PC-3 (cell line): Measurements from ENCODE around the gene RARA. TPM values are rescaled to one million over a fixed set of nuclear protein-coding genes. Genes with fewer than 3 reads are reported as not detected.
"Not testable (repeated sequence)": the region's sequence is repeated elsewhere in the genome, so short reads cannot be mapped to it uniquely, and the experiment has no call there.

Experiments
- ATAC-seq: fragments of 200-7000 bp; cut with Tn5 transposase; 2 replicates; pipeline ENCODE4 v1.9.1; 2020; ENCODE audit warnings: mild to moderate bottlenecking, moderate library complexity
- BruUV-seq: library from RNA; stranded (reverse); fragments of 400-500 nt; replicated peaks from 2 replicates; lab custom pipeline; 2021; lab: Mats Ljungman, UMichigan
- CTCF ChIA-PET: fragments of 300-600 bp; sonication (Branson Sonifier 250); formaldehyde crosslinking; loops from one replicate; lab custom pipeline; 2022; ENCODE audit warnings: antibody characterized with exemption; lab: Charles Lee
- POLR2A ChIA-PET: fragments of 300-600 bp; sonication (Branson Sonifier 250); formaldehyde crosslinking; loops from one replicate; lab custom pipeline; 2022; ENCODE audit warnings: antibody characterized with exemption; ENCODE audit not compliant: unreplicated experiment; lab: Charles Lee
- DNase-seq: peaks from one replicate; pipeline ENCODE4 v3.0.0-alpha.2; 2015
- H2AFZ ChIP-seq: fragments of 300-600 bp; sonication (generic); 2 replicates; pipeline ENCODE4 v1.6.0; 2016; ENCODE audit warnings: antibody characterized with exemption, low read length
- H3F3A ChIP-seq: fragments of 300-600 bp; sonication (generic); one replicate; pipeline ENCODE4 v1.6.0; 2017; ENCODE audit warnings: antibody characterized with exemption, low read length, control low read depth, mild to moderate bottlenecking; ENCODE audit not compliant: unreplicated experiment
- H3K27ac ChIP-seq: fragments of 300-600 bp; sonication (generic); 2 replicates; pipeline ENCODE4 v1.5.1; 2016; ENCODE audit warnings: mild to moderate bottlenecking, low read length
- H3K27me3 ChIP-seq: fragments of 300-600 bp; sonication (generic); 2 replicates; pipeline ENCODE4 v1.6.1; 2016; ENCODE audit warnings: low read length, mixed read lengths
- H3K36me3 ChIP-seq: fragments of 300-600 bp; sonication (generic); 2 replicates; pipeline ENCODE4 v1.6.1; 2016; ENCODE audit warnings: low read depth, mixed run types, low read length, mixed read lengths
- H3K4me1 ChIP-seq: fragments of 300-600 bp; sonication (generic); 2 replicates; pipeline ENCODE4 v1.5.1; 2016; ENCODE audit warnings: low read length; ENCODE audit not compliant: insufficient read depth
- H3K4me2 ChIP-seq: fragments of 300-600 bp; sonication (generic); 2 replicates; pipeline ENCODE4 v1.6.0; 2016; ENCODE audit warnings: low read length
- H3K4me3 ChIP-seq: fragments of 300-600 bp; sonication (generic); 2 replicates; pipeline ENCODE4 v1.5.1; 2016; ENCODE audit warnings: mild to moderate bottlenecking, low read length, mixed read lengths
- H3K79me2 ChIP-seq: fragments of 300-600 bp; sonication (generic); 2 replicates; pipeline ENCODE4 v1.6.1; 2017; ENCODE audit warnings: low read length, mixed read lengths
- H3K9ac ChIP-seq: fragments of 300-600 bp; sonication (generic); 2 replicates; pipeline ENCODE4 v1.6.0; 2016; ENCODE audit warnings: mild to moderate bottlenecking, low read length
- H3K9me2 ChIP-seq: fragments of 300-600 bp; sonication (generic); replicated peaks from 2 replicates; pipeline ENCODE4 v1.6.1; 2016; ENCODE audit warnings: mixed run types, low read length, mixed read lengths
- H3K9me3 ChIP-seq: fragments of 300-600 bp; sonication (generic); 2 replicates; pipeline ENCODE4 v1.6.1; 2016; ENCODE audit warnings: low read length, mixed read lengths
- H4K20me1 ChIP-seq: fragments of 300-600 bp; sonication (generic); 2 replicates; pipeline ENCODE4 v1.6.1; 2016; ENCODE audit warnings: low read length, mixed read lengths
- CTCF ChIP-seq: fragments of 300-600 bp; sonication (generic); conservative IDR thresholded peaks from 2 replicates; pipeline ENCODE4 v1.5.1; 2017; ENCODE audit warnings: antibody characterized with exemption, low read depth, mild to moderate bottlenecking, low read length
- EZH2 ChIP-seq: fragments of 300-600 bp; sonication (generic); IDR thresholded peaks from one replicate; pipeline ENCODE4 v1.6.1; 2017; ENCODE audit warnings: antibody characterized with exemption, mild to moderate bottlenecking, low read length; ENCODE audit not compliant: unreplicated experiment
- EZH2phosphoT487 ChIP-seq: fragments of 300-600 bp; sonication (generic); IDR thresholded peaks from 2 replicates; pipeline ENCODE4 v1.6.1; 2018; ENCODE audit warnings: mild to moderate bottlenecking, antibody characterized with exemption, low read length, borderline replicate concordance
- intact Hi-C: fragments of 100-400 bp; cut with micrococcal nuclease; formaldehyde crosslinking; loops from 2 replicates; pipeline ENCODE4 v1.9.0; 2023
- total RNA-seq: library from RNA; depleted of rRNA; stranded (reverse); fragments of >200 nt; gene quantifications from 2 replicates; pipeline ENCODE4 v1.2.3, GENCODE V29; 2014

The RARA gene
- total RNA-seq, 1 experiment from 2014 or later: 19.6 TPM

DNA sequence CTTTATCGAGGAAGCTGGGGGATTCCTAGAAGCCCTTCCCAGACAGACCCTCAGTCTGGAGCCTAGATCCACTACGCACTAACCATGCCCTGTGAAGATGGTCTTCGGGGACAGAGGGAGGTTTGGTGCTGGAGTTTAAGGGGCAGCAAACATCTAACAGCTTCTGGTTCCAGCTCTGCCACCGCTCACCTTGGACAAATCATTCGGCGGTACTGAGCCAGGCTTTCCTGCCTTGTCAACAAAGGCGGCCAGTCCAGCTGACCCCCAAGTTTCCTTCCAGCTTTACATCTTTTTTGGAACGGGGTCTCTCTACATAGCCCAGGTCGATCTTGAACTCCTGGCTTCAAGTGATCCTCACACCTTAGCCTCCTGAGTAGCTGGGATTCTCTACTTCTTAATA, 55.9 kb downstream of the RARA start:
- DNase-seq: no peak
- Histone ChIP-seq H4K20me1 (no peaks in the 10 kb centered on the region), H3K4me2 (no peak overlapping the region), H3K27ac (no peak overlapping the region), H3K4me1 (no peaks in the 10 kb centered on the region), H3K79me2 (no peaks in the 10 kb centered on the region), H3K9ac (no peak overlapping the region), H3K27me3 (no peaks in the 10 kb centered on the region), H3F3A (no peaks in the 10 kb centered on the region), H3K4me3 (no peak overlapping the region), H3K9me2 (no peaks in the 10 kb centered on the region), H3K36me3 (no peaks in the 10 kb centered on the region), H2AFZ (no peak overlapping the region), H3K9me3 (no peaks in the 10 kb centered on the region)
- ChIA-PET CTCF (no interaction called here), POLR2A (no interaction called here)
- no peak for ATAC-seq
- intact Hi-C loops: no loop called here
- no peak for TF ChIP-seq CTCF
- no peak for TF ChIP-seq EZH2phosphoT487
- no peak for TF ChIP-seq EZH2
- no TSS peak for BruUV-seq

DNA sequence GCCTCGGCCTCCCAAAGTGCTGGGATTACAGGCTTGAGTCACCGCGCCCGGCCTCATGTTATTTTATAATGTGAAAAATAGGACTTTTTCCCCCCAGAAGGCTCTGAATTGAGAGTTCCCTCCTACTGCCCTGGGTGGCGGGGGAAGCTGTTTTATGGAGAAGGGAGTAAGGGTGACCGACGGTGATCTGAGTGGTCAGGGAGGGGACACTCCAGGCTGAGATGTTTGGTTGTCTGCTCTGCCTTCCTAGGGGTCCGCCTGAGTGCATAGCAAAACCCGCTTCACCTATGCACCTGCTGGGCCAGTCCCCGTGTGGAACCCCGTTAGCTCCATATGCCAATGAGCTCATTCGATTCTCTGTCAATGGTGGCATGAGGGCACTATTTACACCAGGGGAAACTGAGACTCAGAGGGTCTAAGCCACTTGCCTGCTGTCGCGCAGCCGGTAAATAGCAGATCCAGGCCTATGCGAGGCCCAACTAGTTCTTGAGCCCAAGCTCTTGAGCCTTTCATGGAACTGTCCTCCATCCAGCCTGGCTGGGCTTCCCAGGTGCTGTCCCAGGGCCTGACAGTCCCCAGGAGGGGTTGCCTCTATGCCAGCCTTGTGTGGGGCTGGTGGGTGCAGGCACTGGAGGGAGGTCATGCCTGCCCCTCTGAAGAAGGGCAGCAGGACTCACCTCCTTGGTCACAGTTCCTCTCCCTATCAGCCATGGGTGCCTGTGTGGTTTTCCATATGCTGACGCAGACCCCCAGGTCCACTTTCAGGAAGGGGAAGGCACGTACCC, 57.3 kb downstream of the RARA start:
- H3K4me2 ChIP-seq: no peak overlapping the region
- H3K36me3 ChIP-seq: no peaks in the 10 kb centered on the region
- BruUV-seq: no TSS peak
- no peaks in the 10 kb centered on the region for H3K9me3 ChIP-seq
- ATAC-seq (no peak), DNase-seq (no peak)
- H3K27ac ChIP-seq: no peak overlapping the region
- intact Hi-C loops: no loop called here
- no peaks in the 10 kb centered on the region for H3K9me2 ChIP-seq
- H3K79me2 ChIP-seq: no peaks in the 10 kb centered on the region
- H3F3A ChIP-seq: no peaks in the 10 kb centered on the region
- H3K4me3 ChIP-seq: no peak overlapping the region
- no peaks in the 10 kb centered on the region for H3K27me3 ChIP-seq
- no peaks in the 10 kb centered on the region for H4K20me1 ChIP-seq
- H3K9ac ChIP-seq: no peak overlapping the region
- no peaks in the 10 kb centered on the region for H3K4me1 ChIP-seq
- POLR2A ChIA-PET: interaction anchor here (0.6 kb wide), 1 partner anchor 49 kb away, joined by 9 read pairs; no protein-coding TSS in a partner anchor
- CTCF ChIA-PET: no interaction called here
- no peak overlapping the region for H2AFZ ChIP-seq
- TF ChIP-seq EZH2: no peak
- no peak for TF ChIP-seq CTCF
- TF ChIP-seq EZH2phosphoT487: no peak

DNA sequence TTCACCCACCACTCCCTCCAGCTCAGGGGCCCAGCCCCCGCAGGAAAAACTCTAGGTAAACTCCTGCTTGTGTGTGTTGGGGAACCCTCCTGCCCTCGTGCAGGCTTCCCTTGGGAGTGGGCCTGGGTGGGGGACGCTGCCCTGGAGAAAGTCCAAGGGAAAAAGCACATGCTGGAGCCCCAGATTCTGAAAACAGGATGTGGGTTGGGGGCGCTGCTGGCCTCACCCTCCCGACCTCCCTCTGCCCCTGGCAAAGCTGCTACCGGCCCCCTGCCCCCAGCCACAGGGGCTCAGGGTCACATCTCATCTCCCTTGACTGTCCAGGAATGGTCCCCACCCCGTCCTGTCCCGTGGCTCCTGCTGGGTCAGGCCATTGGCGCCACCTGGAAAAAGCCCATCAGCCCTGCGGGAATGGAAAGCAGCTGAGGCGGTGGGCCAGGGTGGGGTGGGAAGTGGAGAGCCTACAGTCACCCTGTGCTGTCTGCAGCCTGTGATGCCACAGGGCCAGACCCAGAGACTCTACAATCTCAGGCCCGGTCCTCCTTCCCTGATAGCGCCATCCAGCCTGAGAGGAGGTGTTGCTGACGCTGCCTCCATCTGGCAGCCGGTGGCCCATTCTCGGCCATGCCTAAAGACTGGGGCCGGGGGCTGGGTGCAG, 58.0 kb downstream of the RARA start:
- no peak for TF ChIP-seq CTCF
- H3K27ac ChIP-seq: no peak overlapping the region
- ATAC-seq (no peak), DNase-seq (no peak)
- H3F3A ChIP-seq: no peaks in the 10 kb centered on the region
- H3K9ac ChIP-seq: no peak overlapping the region
- no peaks in the 10 kb centered on the region for H3K79me2 ChIP-seq
- BruUV-seq: no TSS peak
- intact Hi-C loops: no loop called here
- no peak overlapping the region for H2AFZ ChIP-seq
- H3K4me2 ChIP-seq: no peak overlapping the region
- no peak overlapping the region for H3K4me3 ChIP-seq
- no peaks in the 10 kb centered on the region for H4K20me1 ChIP-seq
- ChIA-PET CTCF (no interaction called here), POLR2A (no interaction called here)
- H3K4me1 ChIP-seq: no peaks in the 10 kb centered on the region
- H3K9me2 ChIP-seq: no peaks in the 10 kb centered on the region
- no peaks in the 10 kb centered on the region for H3K27me3 ChIP-seq
- no peaks in the 10 kb centered on the region for H3K9me3 ChIP-seq
- no peaks in the 10 kb centered on the region for H3K36me3 ChIP-seq

DNA sequence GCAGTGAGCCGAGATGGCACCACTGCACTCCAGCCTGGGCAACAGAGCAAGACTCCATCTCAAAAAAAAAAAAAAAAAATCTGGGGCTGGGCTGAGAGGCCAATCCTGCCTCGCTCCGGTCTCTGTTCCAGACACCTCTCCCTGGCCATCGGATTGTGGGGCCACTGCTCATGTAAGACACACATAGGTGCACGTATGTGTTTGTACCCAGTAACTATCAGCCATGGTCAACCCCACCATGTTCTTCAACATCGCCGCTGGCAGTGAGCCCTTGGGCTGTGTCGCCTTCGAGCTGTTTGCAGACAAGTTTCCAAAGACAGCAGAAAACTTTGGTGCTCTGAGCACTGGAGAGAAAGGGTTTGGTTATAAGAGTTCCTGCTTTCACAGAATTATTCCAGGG, 58.7 kb downstream of the RARA start:
- BruUV-seq, H3F3A ChIP-seq, intact Hi-C loops, H4K20me1 ChIP-seq, H3K4me3 ChIP-seq, H3K4me2 ChIP-seq, CTCF ChIA-PET, H3K79me2 ChIP-seq, DNase-seq, H3K9ac ChIP-seq, H3K27me3 ChIP-seq, POLR2A ChIA-PET, H3K9me3 ChIP-seq, H3K36me3 ChIP-seq, H3K27ac ChIP-seq, H3K4me1 ChIP-seq, H2AFZ ChIP-seq, H3K9me2 ChIP-seq, ATAC-seq: not testable (repeated sequence)
